B cell (primary cell): ENCODE results near the gene RNF34.

Experiments used
- CTCF ChIP-seq: fragments of 200-600 bp; IDR thresholded peaks from one replicate; pipeline ENCODE4 v1.8.0; 2022; ENCODE audit warnings: antibody characterized with exemption, mild to moderate bottlenecking
- EZH2 ChIP-seq: IDR thresholded peaks from 2 replicates; pipeline ENCODE4 v1.6.1; 2012; ENCODE audit warnings: borderline replicate concordance, low read depth, mild to moderate bottlenecking, moderate library complexity, low read length; ENCODE audit not compliant: insufficient read depth, poor library complexity, severe bottlenecking

- TF ChIP-seq CTCF (no peak), EZH2 (no peak)
These were observed 53.7 kb downstream of the RNF34 start for GRCh38 chr12:121453629-121454028.
